ENCODE measurements around the gene MRTFA. TPM values are rescaled to one million over a fixed set of nuclear protein-coding genes. Genes with fewer than 3 reads are reported as not detected.
"Not testable (repeated sequence)": the region's sequence is repeated elsewhere in the genome, so short reads cannot be mapped to it uniquely, and the experiment has no call there.

MRTFA gene
- total RNA-seq, 1 donor from 2014 or later = 48.9 TPM

DNA sequence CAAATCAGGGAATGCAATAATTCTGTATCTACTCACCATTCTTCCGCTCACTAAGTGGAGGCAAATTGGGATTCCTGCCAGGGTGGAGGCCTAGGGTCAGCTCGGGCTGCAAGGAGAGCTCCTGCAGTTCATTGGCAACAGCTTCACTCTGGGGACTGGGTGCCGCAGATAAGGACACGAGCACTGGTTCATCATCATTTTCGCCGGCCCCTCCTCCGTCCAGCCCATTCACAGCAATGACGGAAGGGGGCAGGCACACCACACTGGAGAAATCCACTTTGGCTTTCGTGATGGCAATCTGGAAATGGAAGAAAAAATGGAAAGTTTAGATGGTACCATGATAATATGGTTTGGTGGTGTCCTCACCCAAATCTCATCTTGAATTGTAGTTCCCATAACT is 84.4 kb downstream of the MRTFA start:
- intact Hi-C loops (cut with micrococcal nuclease) = no loop called here
- no peaks in the 10 kb centered on the region for H3K27me3 Mint-ChIP-seq (ENCODE audit: low read depth)
- no peak overlapping the region for H3K4me3 Mint-ChIP-seq (ENCODE audit: low read depth)
- no peak for DNase-seq (ENCODE audit: low spot score)
- peaks cover 27% of the 10 kb centered on the region for H3K9me3 Mint-ChIP-seq
- peaks cover 60% of the 10 kb centered on the region for H3K36me3 Mint-ChIP-seq (ENCODE audit: low read depth)
- H3K4me1 Mint-ChIP-seq (ENCODE audit: low read depth) = peaks cover 9% of the 10 kb centered on the region
- H3K27ac Mint-ChIP-seq = no peak overlapping the region

DNA sequence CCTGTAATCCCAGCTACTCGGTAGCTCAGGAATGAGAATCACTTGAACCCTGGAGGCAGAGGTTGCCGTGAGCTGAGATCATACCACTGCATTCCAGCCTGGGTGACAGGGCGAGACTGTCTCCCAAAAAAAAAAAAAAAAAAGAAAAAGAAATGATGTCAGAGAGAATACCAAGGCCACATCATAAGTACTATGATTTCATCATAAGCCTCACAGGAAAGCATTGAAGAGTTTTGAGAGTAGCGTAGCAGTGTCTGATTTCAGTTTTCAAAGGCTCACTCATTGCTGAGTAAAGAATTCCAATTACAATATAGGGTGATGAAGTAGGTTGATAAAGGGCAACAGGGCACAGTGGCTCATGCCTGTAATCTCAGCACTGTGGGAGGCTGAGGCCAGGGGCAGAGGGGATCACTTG is 88.8 kb downstream of the MRTFA start:
- H3K36me3 Mint-ChIP-seq (ENCODE audit: low read depth) = peaks cover 39% of the 10 kb centered on the region
- H3K4me3 Mint-ChIP-seq (ENCODE audit: low read depth) = no peak overlapping the region
- H3K4me1 Mint-ChIP-seq (ENCODE audit: low read depth) = peaks cover 3% of the 10 kb centered on the region
- no peak overlapping the region for H3K27ac Mint-ChIP-seq
- intact Hi-C loops (cut with micrococcal nuclease) = no loop called here
- peaks cover 11% of the 10 kb centered on the region for H3K9me3 Mint-ChIP-seq
- no peaks in the 10 kb centered on the region for H3K27me3 Mint-ChIP-seq (ENCODE audit: low read depth)
- no peak for DNase-seq (ENCODE audit: low spot score)

DNA sequence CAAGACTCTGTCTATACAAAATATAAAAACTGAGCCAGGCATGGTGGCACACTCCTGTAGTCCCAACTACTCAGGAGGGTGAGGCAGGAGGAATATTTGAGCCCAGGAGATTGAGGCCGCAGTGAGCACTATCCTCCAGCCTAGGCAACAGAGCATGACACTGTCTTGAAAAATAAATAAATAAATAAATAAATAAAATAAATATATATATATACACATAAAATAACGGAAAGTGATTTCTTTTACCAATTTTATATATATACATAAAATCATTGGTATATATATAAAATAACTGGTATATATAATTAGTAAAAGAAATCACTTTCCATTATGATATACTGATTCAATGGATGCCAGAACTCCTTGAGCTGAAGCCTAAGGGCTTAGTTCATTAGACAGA is 91.8 kb downstream of the MRTFA start:
- H3K27ac Mint-ChIP-seq = no peak overlapping the region
- H3K9me3 Mint-ChIP-seq = no peaks in the 10 kb centered on the region
- DNase-seq (ENCODE audit: low spot score) = no peak
- peaks cover 15% of the 10 kb centered on the region for H3K4me1 Mint-ChIP-seq (ENCODE audit: low read depth)
- peaks cover 16% of the 10 kb centered on the region for H3K36me3 Mint-ChIP-seq (ENCODE audit: low read depth)
- intact Hi-C loops (cut with micrococcal nuclease) = no loop called here
- no peak overlapping the region for H3K4me3 Mint-ChIP-seq (ENCODE audit: low read depth)
- H3K27me3 Mint-ChIP-seq (ENCODE audit: low read depth) = no peaks in the 10 kb centered on the region

DNA sequence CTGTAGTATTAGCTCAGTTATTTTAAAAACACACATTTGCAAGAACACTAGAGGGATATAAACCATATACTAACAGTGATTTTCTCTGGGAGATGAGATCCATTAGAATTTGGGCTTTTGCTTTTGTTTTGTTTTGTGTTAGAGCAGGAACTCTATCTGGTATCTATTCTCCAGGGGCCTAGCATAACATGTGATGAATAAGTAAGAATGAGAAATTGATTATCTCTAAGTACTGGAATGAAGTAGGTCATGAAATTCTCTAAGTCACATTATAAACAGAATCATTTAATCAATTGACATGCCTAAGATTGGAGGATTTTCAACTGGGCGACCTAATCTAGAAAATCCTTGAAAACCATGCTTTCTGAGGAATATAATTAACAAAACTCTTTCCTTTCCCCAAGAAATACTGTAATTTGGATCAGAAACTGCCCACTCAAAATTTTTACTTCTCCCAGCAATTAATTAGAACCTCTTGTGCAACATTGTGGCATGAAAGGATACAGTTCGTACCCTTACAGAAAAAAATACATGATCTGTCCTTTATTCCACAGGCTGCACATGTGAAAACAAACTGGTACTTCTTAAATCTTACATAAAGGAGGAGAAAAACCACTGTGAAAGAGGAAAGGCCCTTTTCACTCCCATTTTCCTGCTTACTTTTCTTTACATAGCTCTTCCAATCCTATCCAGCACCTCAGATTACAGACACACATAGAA is 93.5 kb downstream of the MRTFA start:
- intact Hi-C loops (cut with micrococcal nuclease) = no loop called here
- Mint-ChIP-seq H3K36me3 (ENCODE audit: low read depth) (peaks cover 12% of the 10 kb centered on the region), H3K4me3 (ENCODE audit: low read depth) (no peak overlapping the region), H3K27ac (no peak overlapping the region), H3K4me1 (ENCODE audit: low read depth) (peaks cover 15% of the 10 kb centered on the region), H3K27me3 (ENCODE audit: low read depth) (no peaks in the 10 kb centered on the region), H3K9me3 (no peaks in the 10 kb centered on the region)
- no peak for DNase-seq (ENCODE audit: low spot score)

DNA sequence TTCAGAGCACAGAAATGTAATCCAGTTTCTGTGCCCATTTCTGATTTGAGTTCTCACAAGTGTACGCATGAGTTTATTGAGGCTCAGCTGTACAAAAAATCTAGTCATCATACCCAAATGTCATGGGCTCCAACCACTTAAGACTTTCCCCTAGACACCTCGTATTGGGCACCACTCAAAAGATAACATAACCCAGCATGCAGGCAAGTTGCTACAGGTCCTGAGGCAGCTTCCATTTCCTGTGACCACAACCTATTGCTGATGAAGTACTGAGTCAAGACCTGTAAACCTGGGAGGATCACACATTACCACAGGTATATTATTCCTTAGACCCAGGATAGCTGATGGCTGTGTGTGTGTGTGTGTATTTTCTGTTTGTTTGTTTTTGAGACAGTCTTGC is 95.2 kb downstream of the MRTFA start:
- no peaks in the 10 kb centered on the region for H3K9me3 Mint-ChIP-seq
- H3K4me3 Mint-ChIP-seq (ENCODE audit: low read depth) = no peak overlapping the region
- H3K36me3 Mint-ChIP-seq (ENCODE audit: low read depth) = peaks cover 5% of the 10 kb centered on the region
- H3K27me3 Mint-ChIP-seq (ENCODE audit: low read depth) = no peaks in the 10 kb centered on the region
- no peak overlapping the region for H3K27ac Mint-ChIP-seq
- intact Hi-C loops (cut with micrococcal nuclease) = no loop called here
- peaks cover 15% of the 10 kb centered on the region for H3K4me1 Mint-ChIP-seq (ENCODE audit: low read depth)
- no peak for DNase-seq (ENCODE audit: low spot score)

DNA sequence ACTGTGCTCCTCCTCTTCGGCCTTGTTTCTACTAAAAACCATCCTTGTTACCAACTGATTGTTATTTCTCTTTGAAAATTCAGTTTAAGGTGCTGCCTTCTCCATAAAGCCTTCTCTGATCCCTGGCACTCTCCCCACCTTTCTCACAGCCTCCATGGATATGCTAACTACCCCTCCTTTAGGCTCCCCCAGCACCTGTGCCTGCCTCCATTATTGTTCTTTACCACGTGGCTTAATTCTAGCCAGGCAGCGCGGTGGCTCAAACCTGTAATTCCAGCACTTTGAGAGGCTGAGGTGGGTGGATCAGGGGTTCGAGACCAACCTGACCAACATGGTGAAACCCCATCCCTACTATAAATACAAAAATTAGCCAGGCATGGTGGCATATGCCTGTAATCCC is 96.3 kb downstream of the MRTFA start:
- intact Hi-C loops (cut with micrococcal nuclease) = no loop called here
- no peaks in the 10 kb centered on the region for H3K9me3 Mint-ChIP-seq
- H3K27me3 Mint-ChIP-seq (ENCODE audit: low read depth) = no peaks in the 10 kb centered on the region
- H3K4me3 Mint-ChIP-seq (ENCODE audit: low read depth) = no peak overlapping the region
- peak overlapping the region; percentile 11 for H3K27ac Mint-ChIP-seq
- DNase-seq (ENCODE audit: low spot score) = no peak
- H3K4me1 Mint-ChIP-seq (ENCODE audit: low read depth) = peaks cover 20% of the 10 kb centered on the region
- peaks cover 4% of the 10 kb centered on the region for H3K36me3 Mint-ChIP-seq (ENCODE audit: low read depth)

DNA sequence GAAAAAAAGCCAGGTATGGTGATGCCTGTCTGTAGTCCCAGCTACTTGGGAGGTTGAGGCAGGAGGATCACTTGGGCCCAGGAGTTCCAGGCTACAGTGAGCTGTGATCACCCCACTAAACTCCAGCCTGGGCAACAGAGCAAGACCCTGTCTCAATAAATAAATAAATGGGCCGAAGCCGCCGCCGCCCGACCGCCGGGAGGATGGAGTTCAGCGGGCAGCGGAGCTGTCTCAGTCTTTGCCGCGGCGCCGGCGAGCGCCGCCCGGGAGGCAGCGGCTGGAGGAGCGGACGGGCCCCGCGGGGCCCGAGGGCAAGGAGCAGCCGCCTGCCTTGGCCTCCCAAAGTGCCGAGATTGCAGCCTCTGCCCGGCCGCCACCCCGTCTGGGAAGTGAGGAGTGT is 100.4 kb downstream of the MRTFA start:
- H3K36me3 Mint-ChIP-seq (ENCODE audit: low read depth); H3K27me3 Mint-ChIP-seq (ENCODE audit: low read depth); H3K4me3 Mint-ChIP-seq (ENCODE audit: low read depth); H3K9me3 Mint-ChIP-seq; H3K27ac Mint-ChIP-seq; DNase-seq (ENCODE audit: low spot score); intact Hi-C loops (cut with micrococcal nuclease): not testable (repeated sequence)
- H3K4me1 Mint-ChIP-seq (ENCODE audit: low read depth) = peaks cover 46% of the 10 kb centered on the region

GRCh38 chr22:40535642-40536041 is 100.9 kb downstream of the MRTFA start:
- Mint-ChIP-seq H3K36me3 (ENCODE audit: low read depth) (peaks cover 4% of the 10 kb centered on the region), H3K4me1 (ENCODE audit: low read depth) (peaks cover 43% of the 10 kb centered on the region), H3K4me3 (ENCODE audit: low read depth) (no peak overlapping the region), H3K27ac (peak overlapping the region; percentile 85), H3K27me3 (ENCODE audit: low read depth) (no peaks in the 10 kb centered on the region), H3K9me3 (no peaks in the 10 kb centered on the region)
- DNase-seq (ENCODE audit: low spot score) = no peak
- intact Hi-C loops (cut with micrococcal nuclease) = no loop called here

GRCh38 chr22:40535189-40535512 is 101.4 kb downstream of the MRTFA start:
- intact Hi-C loops (cut with micrococcal nuclease) = no loop called here
- Mint-ChIP-seq H3K27me3 (ENCODE audit: low read depth) (no peaks in the 10 kb centered on the region), H3K4me3 (ENCODE audit: low read depth) (no peak overlapping the region), H3K9me3 (no peaks in the 10 kb centered on the region), H3K27ac (peak overlapping the region; percentile 85), H3K4me1 (ENCODE audit: low read depth) (peaks cover 46% of the 10 kb centered on the region), H3K36me3 (ENCODE audit: low read depth) (peaks cover 4% of the 10 kb centered on the region)
- DNase-seq (ENCODE audit: low spot score) = no peak

- H3K27ac Mint-ChIP-seq = peak overlapping the region; percentile 85
- H3K4me3 Mint-ChIP-seq (ENCODE audit: low read depth) = peak overlapping the region; percentile 83
- peaks cover 52% of the 10 kb centered on the region for H3K4me1 Mint-ChIP-seq (ENCODE audit: low read depth)
- DNase-seq (ENCODE audit: low spot score) = no peak
- intact Hi-C loops (cut with micrococcal nuclease) = no loop called here
- H3K27me3 Mint-ChIP-seq (ENCODE audit: low read depth) = no peaks in the 10 kb centered on the region
- H3K9me3 Mint-ChIP-seq = no peaks in the 10 kb centered on the region
- peaks cover 4% of the 10 kb centered on the region for H3K36me3 Mint-ChIP-seq (ENCODE audit: low read depth)
These were observed 101.9 kb downstream of the MRTFA start for GRCh38 chr22:40534379-40535188.

DNA sequence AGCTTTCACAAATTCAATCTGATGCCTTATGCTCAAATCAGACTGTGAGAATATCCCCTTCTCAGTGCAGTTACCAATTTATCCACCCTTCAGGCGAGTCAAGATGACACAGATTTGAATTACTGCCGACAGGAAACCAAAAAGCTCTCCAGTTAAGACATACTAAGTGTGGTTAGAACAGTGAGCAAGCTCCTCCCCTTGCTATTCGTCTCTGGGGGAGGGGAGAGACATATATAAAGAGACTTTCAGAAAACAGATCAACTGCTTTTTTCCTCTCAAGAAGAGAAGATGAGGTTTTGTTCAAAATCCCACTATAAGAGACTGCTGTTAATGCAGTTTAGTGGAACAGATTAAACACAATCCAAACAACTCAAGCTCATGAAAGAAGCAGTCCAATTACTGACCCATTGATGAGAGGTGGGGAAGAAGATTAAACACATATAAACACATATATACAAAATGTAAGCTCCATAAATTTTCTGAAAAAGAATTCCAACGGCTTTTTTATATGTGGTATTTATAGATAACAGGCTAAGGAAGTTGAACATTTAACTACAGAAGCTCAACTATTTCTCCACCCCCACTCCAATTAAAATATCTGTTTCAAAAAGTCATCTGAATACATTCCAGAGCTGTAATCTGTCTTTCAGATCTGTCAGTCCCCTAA is 102.7 kb downstream of the MRTFA start:
- peaks cover 54% of the 10 kb centered on the region for H3K4me1 Mint-ChIP-seq (ENCODE audit: low read depth)
- H3K27me3 Mint-ChIP-seq (ENCODE audit: low read depth) = no peaks in the 10 kb centered on the region
- peak overlapping the region; percentile 83 for H3K4me3 Mint-ChIP-seq (ENCODE audit: low read depth)

GRCh38 chr22:40531951-40532900 is 104.3 kb downstream of the MRTFA start:
- H3K36me3 Mint-ChIP-seq (ENCODE audit: low read depth) = peaks cover 11% of the 10 kb centered on the region
- DNase-seq (ENCODE audit: low spot score) = no peak
- H3K9me3 Mint-ChIP-seq = no peaks in the 10 kb centered on the region
- peaks cover 61% of the 10 kb centered on the region for H3K4me1 Mint-ChIP-seq (ENCODE audit: low read depth)
- H3K4me3 Mint-ChIP-seq (ENCODE audit: low read depth) = peak overlapping the region; percentile 75
- no peaks in the 10 kb centered on the region for H3K27me3 Mint-ChIP-seq (ENCODE audit: low read depth)
- intact Hi-C loops (cut with micrococcal nuclease) = loop anchor here (1.0 to 2.0 kb wide), 3 partner anchors 13 to 105 kb away; partner anchors contain the start of gene MRTFA
- peak overlapping the region; percentile 77 for H3K27ac Mint-ChIP-seq

More for the DNA sequence above, 102.7 kb downstream of the MRTFA start:
- Mint-ChIP-seq H3K27ac (peak overlapping the region; percentile 85), H3K36me3 (ENCODE audit: low read depth) (peaks cover 6% of the 10 kb centered on the region), H3K9me3 (no peaks in the 10 kb centered on the region)
- intact Hi-C loops (cut with micrococcal nuclease) = loop anchor here (2.0 kb wide), 2 partner anchors 15 to 103 kb away; partner anchors contain the start of gene MRTFA
- peak; percentile 61 for DNase-seq (ENCODE audit: low spot score)
